HS-5 (cell line): Measurements from ENCODE around the gene MEDAG.
A peak's percentile ranks its signal among the peaks of the same experiment; 100 is the strongest.

ENCODE experiments used
- DNase-seq: peaks from one replicate; pipeline ENCODE4 v3.0.0-alpha.2; 2012; ENCODE audit warnings: low read depth

MEDAG gene

GRCh38 chr13:30872685-30873461 lies 33.2 kb upstream of the MEDAG start:
- peak; percentile 14 for DNase-seq

- DNase-seq, result no peak
Observed at GRCh38 chr13:30873499-30873898, 32.6 kb upstream of the MEDAG start.

GRCh38 chr13:30874111-30874510 lies 32.0 kb upstream of the MEDAG start:
- DNase-seq, result no peak

- no peak for DNase-seq
Observed at GRCh38 chr13:30874561-30874960, 31.5 kb upstream of the MEDAG start.

GRCh38 chr13:30877335-30877734 lies 28.7 kb upstream of the MEDAG start:
- DNase-seq, result no peak

GRCh38 chr13:30880151-30880855 lies 25.8 kb upstream of the MEDAG start:
- DNase-seq, result no peak

- DNase-seq, result no peak
Observed at GRCh38 chr13:30880856-30881155, 25.3 kb upstream of the MEDAG start.

GRCh38 chr13:30881191-30881651 lies 24.9 kb upstream of the MEDAG start:
- DNase-seq, result no peak

- DNase-seq, result no peak
Observed at GRCh38 chr13:30882026-30882850, 23.8 kb upstream of the MEDAG start.

GRCh38 chr13:30882996-30883766 lies 22.9 kb upstream of the MEDAG start:
- no peak for DNase-seq

- no peak for DNase-seq
Observed at GRCh38 chr13:30884543-30884942, 21.5 kb upstream of the MEDAG start.

- no peak for DNase-seq
Observed at GRCh38 chr13:30889196-30889690, 16.8 kb upstream of the MEDAG start.

GRCh38 chr13:30892966-30893365 lies 13.1 kb upstream of the MEDAG start:
- no peak for DNase-seq

GRCh38 chr13:30895773-30896172 lies 10.3 kb upstream of the MEDAG start:
- no peak for DNase-seq

GRCh38 chr13:30898070-30898469 lies 8.0 kb upstream of the MEDAG start:
- no peak for DNase-seq

GRCh38 chr13:30898678-30899241 lies 7.3 kb upstream of the MEDAG start:
- DNase-seq, result no peak

- DNase-seq, result no peak
Observed at GRCh38 chr13:30900436-30900835, 5.6 kb upstream of the MEDAG start.

GRCh38 chr13:30900952-30901749 lies 4.9 kb upstream of the MEDAG start:
- DNase-seq, result no peak

- no peak for DNase-seq
Observed at GRCh38 chr13:30904043-30904442, 2.0 kb upstream of the MEDAG start.

- no peak for DNase-seq
Observed at GRCh38 chr13:30906411-30907051, 460 bp downstream of the MEDAG start.
